SKM-1 (cell line): ENCODE measurements around the gene CDH16.
A peak's percentile ranks its signal among the peaks of the same experiment; 100 is the strongest.
"Not testable (repeated sequence)": the region's sequence is repeated elsewhere in the genome, so short reads cannot be mapped to it uniquely, and the experiment has no call there.

Source experiments
- DNase-seq: peaks from one replicate; lab custom pipeline; 2025; ENCODE audit not compliant: unreplicated experiment; lab: John Stamatoyannopoulos, UW

CDH16 gene

GRCh38 chr16:66898207-66898606, 20.5 kb downstream of the CDH16 start:
- DNase-seq, result no peak

GRCh38 chr16:66896682-66897081, 22.0 kb downstream of the CDH16 start:
- not testable (repeated sequence) for DNase-seq

GRCh38 chr16:66895999-66896398, 22.7 kb downstream of the CDH16 start:
- DNase-seq, result no peak

GRCh38 chr16:66895689-66895979, 23.1 kb downstream of the CDH16 start:
- no peak for DNase-seq

GRCh38 chr16:66894948-66895688, 23.6 kb downstream of the CDH16 start:
- peak; percentile 39 for DNase-seq

GRCh38 chr16:66894055-66894454, 24.6 kb downstream of the CDH16 start:
- DNase-seq, result no peak

GRCh38 chr16:66891797-66892196, 26.9 kb downstream of the CDH16 start:
- DNase-seq, result no peak

- DNase-seq, result no peak
Observed at GRCh38 chr16:66891360-66891759, 27.3 kb downstream of the CDH16 start.

- no peak for DNase-seq
Observed at GRCh38 chr16:66890799-66891198, 27.9 kb downstream of the CDH16 start.

GRCh38 chr16:66889622-66890021, 29.1 kb downstream of the CDH16 start:
- DNase-seq, result no peak

- DNase-seq, result no peak
Observed at GRCh38 chr16:66888647-66889615, 29.8 kb downstream of the CDH16 start.

GRCh38 chr16:66886914-66887313, 31.8 kb downstream of the CDH16 start:
- DNase-seq, result no peak

- no peak for DNase-seq
Observed at GRCh38 chr16:66886321-66886720, 32.4 kb downstream of the CDH16 start.

- no peak for DNase-seq
Observed at GRCh38 chr16:66885491-66885890, 33.2 kb downstream of the CDH16 start.

- DNase-seq, result no peak
Observed at GRCh38 chr16:66882702-66883101, 36.0 kb downstream of the CDH16 start.

- DNase-seq, result no peak
Observed at GRCh38 chr16:66881964-66882508, 36.6 kb downstream of the CDH16 start.

GRCh38 chr16:66881560-66881959, 37.1 kb downstream of the CDH16 start:
- DNase-seq, result no peak

- no peak for DNase-seq
Observed at GRCh38 chr16:66881014-66881417, 37.7 kb downstream of the CDH16 start.

- peak; percentile 68 for DNase-seq
Observed at GRCh38 chr16:66880288-66881013, 38.2 kb downstream of the CDH16 start, which contains the start of gene PDP2. PDP2 (plus strand) TSS chr16:66880515; CDS start chr16:66884285, 3,770 bp downstream.

GRCh38 chr16:66878067-66878466, 40.6 kb downstream of the CDH16 start:
- DNase-seq, result peak; percentile 49
